Measurements from ENCODE around the gene PDE6C. TPM values are rescaled to one million over a fixed set of nuclear protein-coding genes. Genes with fewer than 3 reads are reported as not detected.

Gene PDE6C
- total and polyA plus RNA-seq, 4 experiments from 2014 or later: not detected

GRCh38 chr10:93573051-93573909, 39.1 kb upstream of the PDE6C start:
- Mint-ChIP-seq H3K9me3 (no peaks in the 10 kb centered on the region), H3K4me1 (peaks cover 5 to 12% (median 7%) of the 10 kb centered on the region in 4 donors), H3K27me3 (peaks cover 18 to 38% of the 10 kb centered on the region in 2 donors), H3K27ac (peak overlapping the region in 1 of 7 donors; percentile 4), H3K4me3 (peak overlapping the region in 1 of 8 donors; percentile 4), H3K36me3 (no peaks in the 10 kb centered on the region)
- H3K27me3 ChIP-seq (ENCODE audit: insufficient read depth, low read length): peaks cover 3% of the 10 kb centered on the region
- DNase-seq: no peak
- ChIA-PET CTCF (ENCODE audit: partially characterized antibody) (no interaction called here), POLR2A (ENCODE audit: partially characterized antibody) (no interaction called here)
- H3K27ac ChIP-seq (ENCODE audit: low read depth, low read length): no peak overlapping the region
- peaks cover 6% of the 10 kb centered on the region for H3K4me1 ChIP-seq (ENCODE audit: insufficient read depth, low read length)
- no peaks in the 10 kb centered on the region for H3K9me3 ChIP-seq (ENCODE audit: control insufficient read depth in 1 of 2, low read length in 2 of 2)
- H3K36me3 ChIP-seq (ENCODE audit: insufficient read depth, low read length): no peaks in the 10 kb centered on the region
- intact Hi-C loops (cut with micrococcal nuclease): no loop called here
- no peak overlapping the region for H3K4me3 ChIP-seq (ENCODE audit: low read length in 2 of 2)

- peaks cover 5 to 12% (median 7%) of the 10 kb centered on the region in 4 donors for H3K4me1 Mint-ChIP-seq
- ChIA-PET CTCF (ENCODE audit: partially characterized antibody) (no interaction called here), POLR2A (ENCODE audit: partially characterized antibody) (no interaction called here)
- H3K9me3 Mint-ChIP-seq: peaks cover 0 to 4% (median 0%) of the 10 kb centered on the region in 8 donors
- Histone ChIP-seq H3K27me3 (ENCODE audit: insufficient read depth, low read length) (peaks cover 3% of the 10 kb centered on the region), H3K4me3 (ENCODE audit: low read length in 2 of 2) (no peak overlapping the region), H3K9me3 (ENCODE audit: control insufficient read depth in 1 of 2, low read length in 2 of 2) (no peaks in the 10 kb centered on the region), H3K36me3 (ENCODE audit: insufficient read depth, low read length) (no peaks in the 10 kb centered on the region), H3K4me1 (ENCODE audit: insufficient read depth, low read length) (peaks cover 6% of the 10 kb centered on the region), H3K27ac (ENCODE audit: low read depth, low read length) (no peak overlapping the region)
- intact Hi-C loops (cut with micrococcal nuclease): no loop called here
- no peak overlapping the region for H3K27ac Mint-ChIP-seq
- no peak overlapping the region for H3K4me3 Mint-ChIP-seq
- no peak for DNase-seq
- H3K27me3 Mint-ChIP-seq: peaks cover 18 to 36% of the 10 kb centered on the region in 2 donors
- H3K36me3 Mint-ChIP-seq: no peaks in the 10 kb centered on the region
Measured at GRCh38 chr10:93573924-93574323, 38.4 kb upstream of the PDE6C start.

GRCh38 chr10:93576888-93577287, 35.4 kb upstream of the PDE6C start:
- no peak overlapping the region for H3K27ac ChIP-seq (ENCODE audit: low read depth, low read length)
- intact Hi-C loops (cut with micrococcal nuclease): no loop called here
- Mint-ChIP-seq H3K36me3 (no peaks in the 10 kb centered on the region), H3K4me1 (peaks cover 5 to 12% (median 7%) of the 10 kb centered on the region in 4 donors), H3K4me3 (no peak overlapping the region), H3K9me3 (peaks cover 2 to 17% (median 12%) of the 10 kb centered on the region in 8 donors), H3K27me3 (peaks cover 18% of the 10 kb centered on the region in 2 donors), H3K27ac (no peak overlapping the region)
- DNase-seq: no peak
- no peaks in the 10 kb centered on the region for H3K36me3 ChIP-seq (ENCODE audit: insufficient read depth, low read length)
- H3K27me3 ChIP-seq (ENCODE audit: insufficient read depth, low read length): no peaks in the 10 kb centered on the region
- ChIA-PET CTCF (ENCODE audit: partially characterized antibody) (no interaction called here), POLR2A (ENCODE audit: partially characterized antibody) (no interaction called here)
- peaks cover 6% of the 10 kb centered on the region for H3K4me1 ChIP-seq (ENCODE audit: insufficient read depth, low read length)
- no peaks in the 10 kb centered on the region for H3K9me3 ChIP-seq (ENCODE audit: control insufficient read depth in 1 of 2, low read length in 2 of 2)
- no peak overlapping the region for H3K4me3 ChIP-seq (ENCODE audit: low read length in 2 of 2)

- Mint-ChIP-seq H3K27me3 (peaks cover 12 to 15% of the 10 kb centered on the region in 2 donors), H3K36me3 (no peaks in the 10 kb centered on the region), H3K27ac (no peak overlapping the region), H3K4me1 (peaks cover 0 to 11% (median 7%) of the 10 kb centered on the region in 4 donors), H3K9me3 (peaks cover 2 to 17% (median 12%) of the 10 kb centered on the region in 8 donors), H3K4me3 (no peak overlapping the region)
- CTCF ChIA-PET (ENCODE audit: partially characterized antibody): no interaction called here
- no peak overlapping the region for H3K27ac ChIP-seq (ENCODE audit: low read depth, low read length)
- intact Hi-C loops (cut with micrococcal nuclease): no loop called here
- H3K27me3 ChIP-seq (ENCODE audit: insufficient read depth, low read length): no peaks in the 10 kb centered on the region
- H3K9me3 ChIP-seq (ENCODE audit: control insufficient read depth in 1 of 2, low read length in 2 of 2): no peaks in the 10 kb centered on the region
- H3K4me1 ChIP-seq (ENCODE audit: insufficient read depth, low read length): peaks cover 6% of the 10 kb centered on the region
- POLR2A ChIA-PET (ENCODE audit: partially characterized antibody): no interaction called here
- no peak for DNase-seq
- no peaks in the 10 kb centered on the region for H3K36me3 ChIP-seq (ENCODE audit: insufficient read depth, low read length)
- H3K4me3 ChIP-seq (ENCODE audit: low read length in 2 of 2): no peak overlapping the region
Measured at GRCh38 chr10:93577565-93577964, 34.8 kb upstream of the PDE6C start.

- peaks cover 2 to 17% (median 12%) of the 10 kb centered on the region in 8 donors for H3K9me3 Mint-ChIP-seq
- CTCF ChIA-PET (ENCODE audit: partially characterized antibody): interaction anchor here (1.6 kb wide), 1 partner anchor 11 kb away, joined by 3 read pairs; no protein-coding TSS in a partner anchor
- no peak overlapping the region for H3K4me3 ChIP-seq (ENCODE audit: low read length in 2 of 2)
- POLR2A ChIA-PET (ENCODE audit: partially characterized antibody): no interaction called here
- intact Hi-C loops (cut with micrococcal nuclease): no loop called here
- H3K27me3 ChIP-seq (ENCODE audit: insufficient read depth, low read length): no peaks in the 10 kb centered on the region
- H3K27me3 Mint-ChIP-seq: peaks cover 6 to 11% of the 10 kb centered on the region in 2 donors
- no peak overlapping the region for H3K4me3 Mint-ChIP-seq
- H3K4me1 ChIP-seq (ENCODE audit: insufficient read depth, low read length): no peaks in the 10 kb centered on the region
- no peaks in the 10 kb centered on the region for H3K4me1 Mint-ChIP-seq
- H3K9me3 ChIP-seq (ENCODE audit: control insufficient read depth in 1 of 2, low read length in 2 of 2): no peaks in the 10 kb centered on the region
- DNase-seq: no peak
- H3K36me3 Mint-ChIP-seq: no peaks in the 10 kb centered on the region
- no peak overlapping the region for H3K27ac Mint-ChIP-seq
- no peak overlapping the region for H3K27ac ChIP-seq (ENCODE audit: low read depth, low read length)
- no peaks in the 10 kb centered on the region for H3K36me3 ChIP-seq (ENCODE audit: insufficient read depth, low read length)
Measured at GRCh38 chr10:93579089-93579488, 33.2 kb upstream of the PDE6C start.

GRCh38 chr10:93579985-93580711, 32.2 kb upstream of the PDE6C start:
- ChIA-PET CTCF (ENCODE audit: partially characterized antibody) (interaction anchor here (1.6 kb wide), 1 partner anchor 12 kb away, joined by 3 read pairs; no protein-coding TSS in a partner anchor), POLR2A (ENCODE audit: partially characterized antibody) (no interaction called here)
- H3K9me3 Mint-ChIP-seq: peaks cover 2 to 17% (median 12%) of the 10 kb centered on the region in 8 donors
- Histone ChIP-seq H3K27me3 (ENCODE audit: insufficient read depth, low read length) (no peaks in the 10 kb centered on the region), H3K27ac (ENCODE audit: low read depth, low read length) (no peak overlapping the region), H3K4me1 (ENCODE audit: insufficient read depth, low read length) (no peaks in the 10 kb centered on the region), H3K9me3 (ENCODE audit: control insufficient read depth in 1 of 2, low read length in 2 of 2) (no peaks in the 10 kb centered on the region), H3K4me3 (ENCODE audit: low read length in 2 of 2) (no peak overlapping the region), H3K36me3 (ENCODE audit: insufficient read depth, low read length) (no peaks in the 10 kb centered on the region)
- peaks cover 6 to 11% of the 10 kb centered on the region in 2 donors for H3K27me3 Mint-ChIP-seq
- no peak for DNase-seq
- intact Hi-C loops (cut with micrococcal nuclease): no loop called here
- no peak overlapping the region for H3K4me3 Mint-ChIP-seq
- H3K27ac Mint-ChIP-seq: no peak overlapping the region
- no peaks in the 10 kb centered on the region for H3K36me3 Mint-ChIP-seq
- no peaks in the 10 kb centered on the region for H3K4me1 Mint-ChIP-seq

- no peak overlapping the region for H3K4me3 ChIP-seq (ENCODE audit: low read length in 2 of 2)
- H3K27ac Mint-ChIP-seq: no peak overlapping the region
Measured at GRCh38 chr10:93580828-93581227, 31.5 kb upstream of the PDE6C start.

More at GRCh38 chr10:93580828-93581227, 31.5 kb upstream of the PDE6C start:
- no peak for DNase-seq
- ChIA-PET POLR2A (ENCODE audit: partially characterized antibody) (no interaction called here), CTCF (ENCODE audit: partially characterized antibody) (no interaction called here)
- Histone ChIP-seq H3K36me3 (ENCODE audit: insufficient read depth, low read length) (no peaks in the 10 kb centered on the region), H3K27ac (ENCODE audit: low read depth, low read length) (no peak overlapping the region), H3K4me1 (ENCODE audit: insufficient read depth, low read length) (no peaks in the 10 kb centered on the region), H3K9me3 (ENCODE audit: control insufficient read depth in 1 of 2, low read length in 2 of 2) (no peaks in the 10 kb centered on the region), H3K27me3 (ENCODE audit: insufficient read depth, low read length) (no peaks in the 10 kb centered on the region)
- intact Hi-C loops (cut with micrococcal nuclease): no loop called here
- no peak overlapping the region for H3K4me3 Mint-ChIP-seq
- H3K27me3 Mint-ChIP-seq: peaks cover 6 to 9% of the 10 kb centered on the region in 2 donors
- peaks cover 2 to 17% (median 12%) of the 10 kb centered on the region in 8 donors for H3K9me3 Mint-ChIP-seq
- H3K4me1 Mint-ChIP-seq: no peaks in the 10 kb centered on the region
- no peaks in the 10 kb centered on the region for H3K36me3 Mint-ChIP-seq
